HUDEP-2 (cell line): ENCODE measurements around the gene LMTK3.
A peak's percentile ranks its signal among the peaks of the same experiment; 100 is the strongest.

Experiments
- DNase-seq, 76 experiments: peaks; one replicate each; lab custom pipeline; 2025; ENCODE audit not compliant: unreplicated experiment in 76 of 76; lab: John Stamatoyannopoulos, UW

LMTK3 gene

DNA sequence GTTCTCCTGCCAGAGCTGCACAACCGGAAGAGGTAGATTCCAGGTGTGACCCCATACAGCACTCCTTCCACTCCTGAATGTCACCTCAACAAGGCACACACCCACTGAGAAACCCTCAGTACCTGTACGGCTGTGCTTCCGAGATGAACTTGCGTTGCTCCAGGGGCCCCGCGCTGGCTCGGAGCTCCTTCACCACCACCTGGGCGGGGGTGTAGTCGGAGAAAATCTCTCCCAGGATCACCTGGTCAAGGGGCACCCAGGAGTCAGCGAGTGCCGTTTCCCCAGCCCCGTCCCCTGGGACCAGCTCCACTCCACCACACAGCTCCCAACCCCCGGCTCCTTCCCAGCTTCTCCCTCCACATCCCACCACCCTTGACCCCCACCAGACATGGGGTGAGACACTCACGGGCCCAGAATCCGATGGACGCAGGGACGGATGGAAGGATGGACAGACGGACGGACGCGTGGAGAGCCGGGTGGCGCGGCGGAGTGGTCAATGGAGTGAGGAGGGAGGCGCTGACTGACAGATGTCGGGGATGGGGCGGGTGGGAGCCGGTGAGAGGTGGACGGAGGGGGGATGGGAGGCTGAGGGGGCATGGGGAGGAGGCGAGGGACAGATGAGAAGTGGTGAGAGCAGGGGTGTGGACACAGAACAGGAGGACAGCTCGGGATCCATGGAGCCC lies 2.8 kb downstream of the LMTK3 start:
- no peak for DNase-seq

DNA sequence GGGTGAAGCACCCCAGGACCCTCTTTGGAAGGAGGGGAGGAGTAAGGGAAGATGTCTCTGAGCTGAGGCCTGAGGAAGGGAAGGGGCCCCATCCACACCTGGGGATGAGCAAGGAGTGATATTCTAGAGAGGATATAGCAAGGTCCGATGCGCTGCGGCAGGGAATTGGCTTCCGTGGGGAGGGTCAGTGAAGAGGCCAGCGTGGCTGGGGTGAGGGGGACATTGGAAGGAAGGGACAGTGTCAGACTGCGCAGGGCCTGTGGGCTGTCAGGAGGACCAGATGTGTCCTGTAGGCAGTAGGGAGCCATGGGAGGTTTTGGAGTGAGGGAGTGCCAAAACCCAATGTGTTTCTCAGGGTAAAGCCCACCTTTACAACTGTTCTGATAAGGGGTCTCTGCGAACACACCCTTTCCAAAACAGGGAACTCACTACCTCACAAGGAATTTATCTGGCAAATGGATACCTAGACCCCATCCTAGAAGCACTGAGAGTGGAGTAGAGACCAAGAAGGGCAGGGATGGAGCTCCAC lies 3.7 kb downstream of the LMTK3 start:
- no peak for DNase-seq

DNA sequence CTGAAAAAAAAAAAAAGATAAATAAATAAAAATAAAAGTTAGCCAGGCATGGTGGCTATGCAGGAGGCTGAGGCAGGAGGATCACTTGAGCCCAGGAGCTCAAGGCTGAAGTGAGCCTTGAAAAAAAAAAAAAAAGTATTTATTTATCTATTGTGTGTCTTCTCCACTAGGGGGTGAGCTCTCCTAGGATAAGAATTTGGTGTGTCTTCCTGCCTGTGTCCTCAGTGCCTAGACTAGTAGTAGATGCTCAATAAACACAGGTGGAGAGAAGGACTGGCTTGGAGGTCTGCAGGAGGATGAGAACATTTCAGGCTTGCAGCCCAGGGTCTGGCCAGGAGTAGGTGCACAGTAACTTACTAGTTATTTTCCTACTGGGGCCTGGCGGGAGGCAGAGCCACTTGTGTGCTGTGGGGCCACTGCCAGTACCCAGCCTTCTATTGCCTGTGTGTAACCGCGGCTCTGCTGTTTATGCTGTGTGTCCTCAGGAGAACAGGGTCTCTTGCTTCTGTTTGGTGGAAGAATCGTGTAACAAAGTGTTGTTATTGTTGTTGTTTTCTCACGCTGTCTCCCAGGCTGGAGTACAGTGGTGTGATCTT lies 5.4 kb downstream of the LMTK3 start:
- peak in 31 of 76 experiments; percentile 14 to 64 (median 39) for DNase-seq

DNA sequence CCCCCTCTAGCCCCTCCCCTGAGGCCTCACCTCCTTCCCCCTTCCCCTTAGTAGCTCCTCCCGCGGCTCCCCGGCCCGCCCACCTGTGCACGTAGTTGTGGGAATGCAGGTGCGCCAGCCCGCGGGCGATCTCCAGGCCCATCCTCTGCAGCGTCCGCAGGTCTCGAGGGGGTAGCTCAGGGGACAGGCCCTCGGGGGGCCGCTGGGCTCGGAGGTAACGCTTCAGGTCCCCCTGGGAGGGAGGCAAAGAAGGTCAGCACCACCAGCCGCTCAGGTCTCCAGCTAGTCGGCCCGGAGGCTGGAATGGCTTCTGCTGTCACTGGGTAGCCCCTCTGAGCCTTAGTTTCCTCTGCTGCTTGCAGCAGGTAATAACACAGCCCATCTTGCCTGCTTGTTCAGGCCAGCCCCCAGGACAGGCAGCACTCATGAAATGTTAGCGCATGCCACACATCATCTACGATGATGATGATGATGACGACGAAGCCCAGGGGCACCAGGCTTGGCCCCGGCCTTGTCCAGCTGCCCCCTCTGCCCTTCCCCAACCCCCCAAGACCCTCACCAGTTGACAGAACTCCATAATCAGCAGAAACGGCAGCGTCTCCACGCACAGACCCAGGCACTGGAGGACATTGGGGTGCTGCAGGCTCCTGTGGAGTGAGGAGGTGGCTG lies 9.2 kb downstream of the LMTK3 start:
- no peak for DNase-seq

DNA sequence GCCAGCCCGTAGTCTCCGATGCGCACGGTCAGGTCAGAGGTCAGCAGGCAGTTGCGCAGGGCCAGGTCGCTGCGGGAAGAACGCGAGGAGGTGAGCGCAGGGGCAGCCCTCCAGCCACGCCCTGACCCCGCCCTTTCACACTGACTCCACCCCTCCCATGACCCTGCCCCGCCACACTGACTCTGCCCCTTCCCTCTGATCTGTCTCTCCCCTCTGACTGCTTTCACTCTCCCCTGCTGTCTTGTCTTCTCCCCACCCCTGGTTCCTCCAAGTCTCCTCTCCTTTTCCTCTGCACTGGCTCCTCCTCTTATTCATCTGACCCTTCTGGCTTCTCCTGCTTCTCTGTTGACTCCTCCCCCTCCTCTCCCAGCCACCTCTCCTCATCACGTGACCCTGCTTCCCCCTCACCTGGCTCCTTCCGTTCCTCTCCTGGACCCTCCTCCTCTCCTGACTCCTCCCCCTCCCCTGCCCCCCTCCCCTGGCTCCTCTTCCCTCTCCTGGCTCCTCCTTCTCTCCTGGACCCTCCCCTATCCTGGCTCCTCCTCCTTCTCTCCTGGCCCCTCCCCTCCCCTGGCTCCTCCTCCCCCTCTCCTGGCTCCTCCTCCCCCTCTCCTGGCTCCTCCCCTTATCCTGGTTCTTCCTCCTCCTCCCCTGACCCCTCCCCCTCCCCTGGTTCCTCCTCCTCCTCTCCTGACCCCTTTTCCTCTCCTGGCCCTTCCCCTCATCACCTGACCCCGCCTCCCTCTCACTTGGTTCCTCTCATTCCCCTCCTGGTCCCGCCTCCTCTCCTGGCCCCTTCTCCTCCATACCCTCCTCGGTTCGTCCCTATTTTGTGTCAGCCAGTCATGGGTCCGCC lies 9.9 kb downstream of the LMTK3 start:
- peak in 28 of 76 experiments; percentile 11 to 60 (median 38) for DNase-seq

DNA sequence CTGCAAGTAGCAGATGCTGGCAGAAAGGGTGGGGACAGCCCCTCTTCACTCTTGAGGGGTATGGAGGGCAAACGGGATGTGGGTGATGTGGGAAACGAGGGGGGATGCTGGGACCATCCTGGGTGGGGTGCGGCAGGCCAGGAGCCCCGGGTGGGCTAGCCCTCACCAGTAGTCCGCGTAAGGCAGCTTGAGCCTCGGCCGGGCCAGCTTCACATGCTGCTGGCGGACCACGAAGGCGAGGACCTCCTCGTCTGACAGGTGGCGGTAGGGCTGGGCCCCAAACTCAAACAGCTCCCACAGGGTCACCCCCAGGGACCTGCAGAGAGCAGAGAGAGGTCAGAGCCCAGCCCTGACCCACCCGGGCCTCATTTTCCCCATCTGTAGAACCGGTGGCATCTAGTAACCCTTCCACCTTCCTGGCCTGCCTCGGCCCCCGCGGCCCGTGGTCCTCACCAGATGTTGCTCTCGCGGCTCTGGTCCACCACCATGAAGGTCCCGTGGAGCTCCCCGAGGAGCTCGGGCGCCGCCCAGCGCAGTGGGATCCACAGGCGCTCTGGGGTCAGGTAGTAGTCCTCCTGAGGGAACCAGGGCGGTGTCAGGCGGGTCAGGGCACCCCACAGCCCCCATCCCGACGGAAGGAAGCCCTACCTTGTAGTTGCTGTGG lies 10.7 kb downstream of the LMTK3 start:
- DNase-seq, result no peak

DNA sequence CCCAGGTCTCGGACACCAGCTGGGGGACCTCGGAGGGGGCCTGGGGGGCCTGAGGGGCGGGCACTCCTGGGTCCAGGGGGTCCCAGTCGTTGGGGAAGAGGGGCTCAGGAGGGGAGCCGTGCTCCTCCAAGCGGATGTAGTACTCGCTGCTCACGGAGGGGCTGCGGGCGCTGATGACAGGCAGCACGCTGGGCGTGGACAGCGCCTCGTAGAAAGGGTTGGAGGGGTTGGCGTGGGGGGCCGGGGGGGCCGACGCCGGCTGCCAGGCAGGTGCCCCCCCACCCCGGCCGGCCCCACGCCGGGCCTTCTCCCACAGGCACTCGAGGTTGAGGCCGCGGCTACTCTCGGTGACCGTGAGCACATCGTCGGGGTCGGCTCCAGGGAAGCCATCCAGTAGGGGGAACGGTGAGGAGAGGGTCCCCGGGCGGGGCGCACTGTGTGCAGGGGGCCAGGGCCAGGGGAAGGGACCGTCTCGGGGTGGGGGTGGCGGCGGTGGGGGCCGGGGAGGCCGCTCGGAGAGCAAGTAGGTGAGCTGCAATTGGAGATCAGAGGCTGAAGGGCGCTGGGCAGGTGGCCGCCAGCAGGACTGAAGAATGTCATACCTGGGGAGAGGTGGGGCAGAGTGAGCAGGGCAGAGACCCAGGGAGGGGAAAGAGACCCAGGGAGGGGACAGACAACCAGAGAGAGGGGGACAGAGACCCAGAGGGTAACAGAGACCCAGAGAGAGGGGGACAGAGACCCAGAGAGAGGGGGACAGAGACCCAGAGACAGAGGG lies 12.1 kb downstream of the LMTK3 start:
- no peak for DNase-seq

DNA sequence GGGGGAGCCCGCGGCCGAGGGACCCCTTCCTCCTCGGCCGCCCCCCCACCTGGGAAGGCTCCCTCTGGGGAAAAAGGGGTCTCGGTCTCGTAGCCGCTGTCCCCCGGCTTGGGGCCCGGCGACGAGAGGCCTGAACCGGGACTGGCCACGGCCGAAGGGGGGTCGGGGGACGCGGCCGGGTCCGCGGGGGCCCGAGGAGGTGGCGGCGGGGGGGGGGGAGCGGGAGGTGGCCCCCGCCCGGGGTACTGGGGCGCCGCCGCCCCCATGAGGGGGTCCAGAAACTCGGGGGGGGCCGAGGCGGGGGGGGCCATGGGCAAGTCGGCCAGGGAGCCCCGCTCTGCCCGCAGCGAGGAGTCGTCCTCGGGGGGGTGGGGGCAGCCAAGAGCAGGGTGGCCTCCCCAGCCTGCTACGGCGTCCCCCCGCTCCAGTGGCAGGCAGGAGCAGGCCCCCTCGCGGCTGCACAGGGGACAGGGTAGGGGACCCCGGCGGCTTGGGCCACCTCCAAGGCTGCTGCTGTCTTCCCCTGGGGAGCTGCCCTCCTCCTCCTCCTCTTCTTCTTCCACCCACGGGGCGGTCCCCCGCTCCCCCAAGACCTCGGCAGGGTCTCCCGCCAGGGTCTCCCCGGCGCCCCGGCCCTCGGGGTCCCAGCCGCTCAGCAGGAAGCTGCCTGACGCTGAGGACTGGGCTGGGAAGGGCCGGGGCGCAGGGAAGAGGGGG lies 12.9 kb downstream of the LMTK3 start:
- DNase-seq, result no peak

DNA sequence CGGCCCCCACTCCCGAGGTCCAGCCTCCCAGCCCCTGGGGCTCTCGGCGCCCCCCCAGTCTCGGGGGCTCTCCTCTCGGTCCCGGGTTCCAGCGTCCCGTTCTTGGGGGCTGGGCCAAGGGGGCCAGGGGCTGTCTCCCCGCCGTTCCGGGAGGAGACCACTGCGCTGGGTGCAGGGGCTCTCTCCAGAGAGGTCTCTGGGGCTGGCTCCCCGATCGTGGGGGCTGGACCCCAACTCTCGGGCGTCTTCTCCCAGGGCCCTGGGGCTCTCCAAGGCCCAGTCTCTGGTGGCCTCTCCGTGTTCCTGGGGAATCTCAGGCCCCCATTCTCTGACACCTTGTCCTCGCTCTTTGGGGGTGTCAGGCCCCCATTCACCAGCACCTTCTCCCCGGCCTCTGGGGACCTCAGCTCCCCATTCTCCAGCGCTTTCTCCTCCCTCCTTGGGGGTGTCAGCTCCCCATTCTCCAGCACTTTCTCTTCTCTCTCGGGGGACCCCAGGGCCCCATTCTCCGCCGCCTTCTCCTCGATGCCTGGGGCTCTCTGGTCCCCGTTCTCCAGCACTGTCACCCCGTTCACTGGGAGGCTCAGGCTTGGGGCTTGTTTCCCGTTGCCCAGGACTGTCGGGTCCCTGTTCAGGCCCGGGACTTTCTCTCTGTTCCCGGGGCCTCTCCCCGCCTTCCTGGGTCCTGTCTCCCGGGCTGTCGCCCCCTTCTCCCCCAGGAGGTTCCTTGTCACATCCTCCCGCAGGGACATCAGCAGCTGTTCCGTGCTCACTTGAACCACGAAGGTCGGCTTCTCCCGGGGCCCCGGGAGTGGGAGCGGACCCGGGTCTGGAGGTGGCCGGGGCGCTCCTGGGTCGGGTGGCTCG lies 13.7 kb downstream of the LMTK3 start:
- DNase-seq, result no peak

DNA sequence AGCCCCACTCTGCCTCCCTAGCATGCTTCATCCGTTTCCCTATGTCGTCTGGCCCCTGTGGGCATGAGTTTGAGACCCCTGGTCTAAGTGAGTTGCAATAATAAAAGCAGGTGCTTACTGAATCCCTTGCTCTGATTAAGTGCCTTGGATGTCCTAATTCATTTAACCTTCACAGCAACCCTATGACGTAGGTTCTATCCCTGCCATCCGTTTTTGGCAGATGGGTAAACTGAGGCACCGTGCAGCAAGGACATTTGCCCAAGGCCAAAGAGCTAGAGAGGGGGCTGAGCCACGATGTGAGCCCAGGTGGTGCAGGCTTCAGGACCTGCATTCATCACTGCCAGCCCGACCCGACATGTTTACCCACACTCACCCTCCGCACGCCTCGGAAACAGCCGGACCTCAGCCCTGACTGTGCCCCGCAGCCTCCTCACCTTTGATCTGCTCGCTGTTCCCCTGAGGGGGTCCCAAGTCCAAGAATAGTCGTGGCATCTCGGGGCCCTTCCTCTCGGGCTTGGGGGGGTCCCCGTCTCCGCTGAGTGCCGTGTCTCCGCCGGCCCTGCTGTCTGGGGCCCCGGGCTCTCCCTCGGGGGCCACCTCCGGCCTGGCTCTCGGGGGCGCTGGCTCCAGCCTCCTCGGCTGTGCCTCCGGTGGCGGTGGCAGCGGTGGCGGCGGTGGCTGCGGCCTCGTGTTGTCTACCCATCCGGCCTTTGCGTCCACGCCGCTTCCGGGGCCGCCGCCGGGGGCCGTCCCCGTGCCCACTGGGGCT lies 14.5 kb downstream of the LMTK3 start:
- no peak for DNase-seq

DNA sequence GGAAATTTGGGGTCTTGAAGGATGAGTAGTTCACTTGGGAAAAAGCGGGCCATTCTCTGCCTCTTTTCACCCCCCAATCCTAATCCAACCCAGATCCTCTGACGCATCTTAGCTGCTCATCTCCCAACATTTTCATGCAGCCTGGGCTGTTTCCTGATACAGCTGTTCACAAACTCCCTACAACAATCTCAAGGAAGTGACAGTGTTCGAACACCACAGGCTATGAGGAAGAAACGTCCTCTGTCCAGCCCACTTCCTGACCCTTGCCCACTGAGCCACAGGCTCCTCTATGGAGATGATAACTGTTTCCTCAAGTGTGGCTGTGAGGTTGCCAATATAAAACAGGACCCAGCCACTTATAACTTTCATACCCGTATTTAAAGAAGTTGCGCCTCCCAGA lies 16.2 kb downstream of the LMTK3 start:
- DNase-seq, result no peak

DNA sequence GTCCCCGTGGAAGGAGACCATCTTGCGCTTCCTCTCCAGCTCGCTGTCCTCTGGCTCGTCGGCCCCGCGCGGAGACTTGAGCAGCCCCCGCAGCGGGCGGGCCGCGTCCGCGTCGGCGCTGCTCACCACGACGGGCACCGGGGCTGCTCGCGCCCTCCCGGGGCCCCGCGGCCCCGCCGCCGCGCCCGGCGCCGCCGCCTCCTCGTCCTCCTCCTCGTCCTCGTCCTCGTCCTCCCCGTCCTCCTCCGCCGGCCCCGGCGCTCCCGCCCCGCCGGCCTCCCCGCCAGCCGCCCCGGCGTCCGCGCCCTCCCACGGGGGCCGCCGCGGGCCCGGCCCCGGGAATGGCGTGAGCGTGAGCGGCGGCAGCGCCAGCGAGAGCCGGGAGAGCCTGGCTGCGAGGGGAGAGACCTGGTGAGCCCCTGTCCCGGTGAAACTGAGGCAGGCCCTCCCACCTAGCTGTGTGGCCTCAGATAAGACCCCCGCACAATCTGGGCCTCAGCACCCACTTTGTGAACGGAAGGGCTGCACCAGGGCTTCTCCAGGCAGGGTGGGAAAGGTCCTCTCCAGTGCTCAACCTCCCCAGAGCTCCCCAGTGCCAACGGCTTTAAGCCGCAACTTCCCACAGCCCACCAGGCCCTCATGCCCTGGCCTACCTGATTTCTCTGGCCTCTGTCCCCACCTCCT lies 17.8 kb downstream of the LMTK3 start:
- no peak for DNase-seq

DNA sequence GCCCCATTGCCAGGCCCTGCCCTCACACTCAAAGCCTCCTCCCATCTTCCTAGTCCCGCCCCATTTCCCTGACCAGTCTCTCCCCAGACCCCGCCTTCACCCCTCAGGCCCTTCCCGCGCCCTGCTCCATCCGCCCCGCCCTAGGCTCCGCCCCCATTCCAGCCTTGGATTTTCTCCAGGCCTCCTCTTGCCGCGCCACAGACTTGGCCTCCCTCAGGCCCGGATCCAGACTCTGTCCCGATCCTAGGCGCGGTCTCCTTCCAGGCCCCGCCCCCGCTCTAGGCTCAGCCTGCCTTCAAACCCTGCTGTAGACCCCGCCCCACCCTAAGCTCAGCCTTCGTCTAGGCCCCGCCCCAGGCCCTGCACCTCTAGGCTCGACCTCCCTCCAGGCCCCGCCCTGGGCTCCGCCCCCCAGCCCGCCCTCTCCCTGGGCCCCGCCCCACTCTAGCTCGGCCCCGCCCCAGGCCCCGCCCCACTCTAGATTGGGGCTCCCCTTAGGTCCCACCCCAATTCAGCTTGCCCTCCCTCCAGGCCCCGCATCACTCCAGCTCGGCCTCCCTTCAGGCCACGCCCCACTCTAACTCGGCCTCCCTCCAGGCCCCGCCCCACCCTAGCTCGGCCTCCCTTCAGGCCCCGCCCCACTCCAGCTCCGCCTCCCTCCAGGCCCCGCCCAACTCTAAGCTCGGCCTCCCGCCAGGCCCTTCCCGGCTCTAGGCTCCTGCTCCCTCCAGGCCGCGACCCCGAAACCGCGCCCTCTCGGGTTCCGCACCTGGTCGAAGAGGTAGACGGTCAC lies 18.5 kb downstream of the LMTK3 start:
- peak in 75 of 76 experiments; percentile 81 to 100 (median 98) for DNase-seq

DNA sequence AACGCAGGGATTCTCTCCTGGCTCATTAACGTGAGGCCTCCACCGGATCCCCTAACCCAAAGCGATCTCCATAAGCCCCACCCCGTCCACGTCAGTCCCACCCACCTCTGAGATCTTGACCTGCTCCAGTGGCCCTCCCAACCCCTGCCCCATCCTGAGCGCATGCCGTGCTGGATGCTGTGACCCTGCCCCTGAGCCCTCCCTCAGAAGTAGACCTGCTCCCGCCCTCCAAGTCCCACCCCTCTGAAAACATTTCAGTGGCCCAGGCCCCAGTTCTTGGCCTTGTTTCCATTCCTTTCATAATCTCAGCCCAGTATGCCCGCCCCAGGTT lies 19.9 kb downstream of the LMTK3 start:
- DNase-seq, result no peak

DNA sequence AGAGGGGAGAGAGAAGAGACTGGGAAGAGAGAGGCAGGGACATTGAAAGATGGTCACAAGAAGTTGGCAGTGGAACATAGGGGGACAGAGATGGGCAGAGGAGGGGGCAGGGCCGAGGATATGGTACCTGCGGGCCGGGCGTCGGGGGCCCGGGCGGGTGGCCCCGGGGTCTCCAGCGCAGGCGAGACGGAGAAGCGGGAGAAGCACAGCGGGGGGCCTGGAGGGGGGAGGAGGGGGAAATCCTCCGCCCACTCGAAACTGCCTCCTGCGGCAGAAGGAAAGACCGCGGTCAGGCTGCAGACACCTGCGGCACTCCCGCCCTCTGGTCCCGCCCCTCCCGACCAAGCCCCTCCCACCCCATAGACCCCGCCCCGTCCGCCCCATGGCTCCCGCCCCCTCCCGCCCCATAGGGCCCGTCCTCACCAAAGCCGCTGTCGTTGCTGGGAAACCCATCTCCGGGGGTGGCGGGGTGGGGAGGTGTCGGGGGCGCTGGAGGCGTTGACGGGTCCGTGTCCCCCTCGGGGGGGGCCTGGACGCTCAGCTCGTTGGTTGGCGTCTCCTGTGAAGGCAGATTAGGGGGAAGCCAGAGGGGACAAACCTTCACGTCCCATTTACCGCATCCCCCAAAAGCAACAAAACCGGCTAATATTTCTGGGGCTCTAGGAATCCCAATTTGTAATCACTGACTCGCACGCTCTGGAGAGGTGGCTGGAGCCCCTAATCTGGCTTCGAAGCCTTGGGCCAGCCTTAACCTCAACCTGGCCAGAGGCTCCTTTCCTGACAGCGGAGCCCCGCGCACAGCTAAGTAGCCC lies 20.4 kb downstream of the LMTK3 start:
- peak in 45 of 76 experiments; percentile 17 to 77 (median 60) for DNase-seq
